HG02852 (cell line): ENCODE measurements around the gene EEF1E1.

Experiments
- ATAC-seq: cut with Tn5 transposase; IDR thresholded peaks from one replicate; pipeline ENCODE4 v1.9.1; 2021; ENCODE audit warnings: mild to moderate bottlenecking, moderate library complexity; ENCODE audit not compliant: unreplicated experiment

Gene EEF1E1

DNA sequence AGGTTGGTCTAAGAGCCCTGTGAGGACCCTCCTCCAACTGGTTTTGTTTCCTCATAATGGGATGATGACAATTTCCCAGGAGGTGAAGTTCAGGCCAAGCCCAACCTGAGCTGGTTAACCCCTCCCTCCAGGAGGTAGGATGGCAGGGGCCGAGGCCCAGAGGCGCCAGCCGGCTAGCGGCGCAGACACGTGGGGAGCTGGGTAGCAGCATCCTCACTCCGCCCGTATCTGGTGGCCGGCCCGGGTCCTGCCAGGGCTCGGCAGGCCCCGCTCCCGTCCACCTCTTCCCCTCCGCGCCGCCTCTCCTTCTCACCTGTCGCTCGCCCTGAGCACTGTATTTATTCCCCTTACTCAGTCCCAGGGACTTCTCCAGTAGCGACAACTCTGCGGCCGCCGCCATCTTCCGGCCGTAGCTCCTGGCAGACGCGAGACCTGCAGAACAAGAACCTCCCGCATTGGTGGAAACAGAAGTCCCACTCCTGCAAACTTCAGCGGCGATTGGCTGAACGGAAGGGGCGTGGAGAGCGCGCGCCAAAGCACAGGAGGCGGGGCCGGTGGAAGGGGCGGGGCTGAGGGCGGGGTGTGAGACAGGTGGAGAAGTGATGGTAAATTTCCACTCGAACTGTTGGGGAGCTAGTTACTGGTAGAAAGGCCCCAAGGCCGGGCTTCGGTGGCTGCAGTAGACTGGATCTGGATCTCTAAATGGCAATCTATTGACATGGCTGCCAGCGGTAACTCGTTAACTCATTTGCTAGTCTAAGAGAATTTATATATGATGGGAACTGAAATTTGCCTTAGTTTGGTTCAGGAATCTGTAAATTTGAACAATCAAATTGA is at the start of gene EEF1E1:
EEF1E1 (minus strand) TSS at position 427 of the 837 bp plus-strand sequence; CDS start at position 400, 27 bp downstream.
- peak; percentile 99 for ATAC-seq

DNA sequence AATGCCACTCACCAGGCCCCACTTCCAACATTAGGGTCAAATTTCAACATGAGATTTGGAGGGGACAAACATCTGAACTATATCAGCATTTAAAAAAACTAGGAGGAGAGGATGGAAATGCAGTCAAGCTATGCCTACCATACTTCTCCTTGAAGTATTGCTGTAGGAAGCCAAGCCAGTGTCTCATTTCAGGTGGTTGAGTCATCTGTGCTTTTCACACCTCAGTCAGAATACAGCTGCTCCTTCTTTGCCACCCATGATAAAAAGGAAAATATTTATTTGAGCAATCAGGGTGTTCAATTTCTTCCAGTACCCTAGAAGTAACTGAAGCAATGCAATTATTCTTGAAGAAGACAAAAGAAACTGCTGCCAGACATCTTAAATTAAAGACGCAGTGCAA is 47.0 kb upstream of the EEF1E1 start:
- ATAC-seq: no peak

DNA sequence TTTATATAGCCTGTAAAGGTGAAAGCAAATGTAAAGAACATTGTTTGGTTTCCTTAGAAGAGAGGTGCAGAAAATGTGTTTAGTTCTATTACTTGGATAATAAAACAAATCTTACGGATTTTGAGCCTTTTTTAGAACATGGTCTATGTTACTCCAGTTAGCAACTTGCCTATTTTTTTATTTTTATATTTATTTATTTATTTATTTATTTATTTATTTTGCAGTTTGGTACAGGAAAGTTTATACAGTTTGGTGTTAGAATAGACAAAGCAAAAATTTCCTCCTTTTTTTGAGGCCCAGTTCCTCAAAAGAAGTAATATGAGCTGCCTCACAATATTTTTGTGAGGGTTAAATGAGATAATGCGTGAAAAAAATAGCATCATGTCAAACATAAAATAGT is 41.6 kb upstream of the EEF1E1 start:
- ATAC-seq: no peak

DNA sequence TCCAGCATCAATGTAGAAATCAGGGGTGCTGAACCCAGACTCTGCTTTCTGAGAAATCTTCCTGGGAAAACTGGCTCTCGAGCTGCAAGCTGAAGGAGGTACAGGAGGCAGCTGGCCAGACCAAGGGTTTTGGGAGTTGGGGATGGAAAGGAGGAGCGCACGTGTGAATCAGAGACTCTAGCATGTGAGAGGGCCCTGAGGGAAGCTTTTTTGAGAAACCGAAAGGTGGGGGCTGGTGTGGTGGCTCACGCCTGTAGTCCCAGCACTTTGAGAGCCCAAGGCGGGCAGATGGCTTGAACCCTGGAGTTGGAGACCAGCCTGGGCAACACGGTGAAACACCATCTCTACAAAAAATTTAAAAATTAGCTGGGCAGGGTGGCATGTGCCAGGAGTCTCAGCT is 37.1 kb upstream of the EEF1E1 start:
- no peak for ATAC-seq

DNA sequence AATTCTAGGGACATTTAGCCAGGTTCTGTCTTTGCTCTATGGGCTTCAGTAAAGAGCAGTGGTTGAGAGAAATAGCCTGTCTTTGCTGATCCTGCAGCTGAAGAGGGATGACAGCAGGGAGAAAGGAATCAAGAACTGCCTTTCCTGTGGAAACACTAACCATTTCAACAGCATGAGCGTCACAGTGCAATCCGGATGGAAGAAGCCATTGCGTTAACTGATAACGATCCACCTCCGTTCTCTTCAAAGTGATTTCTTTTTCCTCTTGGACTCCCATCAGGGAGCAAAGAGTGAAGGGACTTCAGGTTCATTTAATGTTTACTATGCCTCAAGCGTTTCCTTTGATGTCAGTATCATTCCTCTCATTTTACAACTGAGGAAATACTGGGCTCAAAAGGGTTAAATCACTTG is 35.2 kb upstream of the EEF1E1 start:
- ATAC-seq: no peak

DNA sequence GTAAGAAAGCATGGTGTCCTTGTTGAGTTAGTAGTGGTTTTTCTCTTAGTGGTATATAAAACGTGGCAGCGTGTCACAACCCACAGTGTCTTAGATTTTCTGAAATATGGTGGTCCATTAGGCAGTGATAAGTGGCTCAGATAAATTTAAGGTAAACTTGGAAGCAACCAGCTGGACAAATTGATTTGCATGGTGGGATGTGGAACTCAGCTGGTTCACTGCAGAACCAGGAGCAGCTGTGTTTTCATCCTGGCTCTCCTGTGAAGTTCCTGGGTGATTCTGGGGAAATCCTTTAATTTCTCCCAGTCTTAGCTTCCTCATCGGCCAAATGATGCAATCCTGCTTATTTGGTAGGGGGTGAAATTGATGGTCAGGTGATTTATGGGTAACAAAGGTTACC is 32.9 kb upstream of the EEF1E1 start:
- no peak for ATAC-seq

DNA sequence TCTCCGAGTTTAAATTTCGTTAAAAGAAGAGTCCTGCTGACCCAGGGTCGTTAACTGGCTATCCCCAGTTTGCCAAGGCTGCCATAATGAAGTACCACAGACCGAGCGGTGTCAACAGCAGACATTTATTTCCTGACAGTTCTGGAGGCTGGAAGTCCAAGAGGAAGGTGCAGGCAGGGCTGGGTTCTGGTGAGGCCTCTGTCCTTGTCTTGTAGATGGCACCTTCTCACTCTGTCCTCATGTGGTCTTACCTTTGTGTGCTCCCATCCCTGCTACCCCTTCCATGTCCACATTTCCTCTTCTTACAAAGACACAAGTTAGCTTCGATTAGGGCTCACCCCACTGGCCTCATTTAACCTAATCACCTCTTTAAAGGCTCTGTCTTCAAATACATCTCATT is 29.8 kb upstream of the EEF1E1 start:
- ATAC-seq: no peak

DNA sequence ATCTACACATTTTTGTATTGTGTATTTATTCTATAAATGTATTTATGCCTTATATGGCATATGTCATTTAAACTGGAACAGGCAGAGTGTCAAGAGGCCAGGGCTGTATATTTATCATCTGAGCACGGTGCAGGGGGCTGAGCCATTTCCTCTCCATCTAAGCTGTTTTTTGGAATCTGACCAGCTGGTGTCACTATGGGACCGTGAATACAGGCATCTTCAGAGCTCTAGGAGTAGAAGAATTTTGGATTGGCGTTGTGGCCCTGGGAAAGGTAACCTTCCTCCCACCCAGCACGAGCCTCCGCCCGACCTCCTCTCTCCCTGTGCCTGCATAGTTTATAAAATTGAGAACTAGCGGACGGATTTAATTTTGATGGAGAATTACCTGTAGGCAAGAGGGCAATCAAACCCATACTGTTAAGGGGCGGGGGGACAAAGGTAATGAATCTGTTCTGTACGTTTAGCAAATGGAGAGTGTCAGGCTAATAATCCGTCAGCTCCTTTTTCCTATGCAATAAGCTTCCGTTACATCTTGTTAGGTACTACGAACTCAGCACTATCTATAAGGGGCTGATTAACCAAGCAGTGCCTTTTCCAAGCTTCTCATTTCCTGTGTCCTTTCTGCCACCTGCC is 29.0 kb upstream of the EEF1E1 start:
- ATAC-seq: peak; percentile 76

DNA sequence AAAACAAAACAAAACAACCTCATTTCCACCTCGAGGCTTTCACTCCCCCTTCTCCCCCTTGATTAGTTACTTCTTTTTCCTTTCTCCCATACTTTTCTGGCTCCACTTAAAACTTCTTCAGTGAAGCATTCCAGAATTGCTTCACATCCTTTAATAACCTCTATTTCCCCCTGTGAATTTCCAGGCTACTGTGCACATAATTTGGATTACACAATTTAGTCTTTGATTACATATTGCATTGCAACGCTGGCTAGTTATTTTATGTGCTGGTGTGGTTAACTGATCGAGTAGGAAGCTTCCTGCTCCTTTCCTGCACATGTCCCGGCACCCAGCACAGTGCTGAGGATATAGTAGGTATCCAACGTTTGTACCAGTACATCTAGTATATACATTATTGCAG is 28.1 kb upstream of the EEF1E1 start:
- no peak for ATAC-seq

DNA sequence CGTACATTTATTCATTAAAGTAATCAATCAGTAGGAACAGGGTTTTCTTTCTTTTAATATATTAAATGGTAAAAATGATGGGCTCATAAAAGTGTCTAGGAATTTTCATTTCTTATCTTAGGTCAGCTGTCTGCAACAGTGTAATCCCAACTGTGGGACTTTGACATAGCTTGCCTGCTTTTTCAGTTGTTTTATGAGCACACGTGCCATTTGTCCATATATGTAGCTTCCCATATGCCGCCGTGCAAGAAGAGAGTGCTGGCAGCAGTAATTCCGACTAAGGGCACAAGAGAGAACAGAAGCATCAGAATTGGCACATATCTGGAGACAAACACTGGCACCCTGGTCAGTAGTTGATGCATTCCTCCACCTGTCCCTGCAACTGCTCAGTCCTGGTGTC is 20.9 kb upstream of the EEF1E1 start:
- no peak for ATAC-seq

DNA sequence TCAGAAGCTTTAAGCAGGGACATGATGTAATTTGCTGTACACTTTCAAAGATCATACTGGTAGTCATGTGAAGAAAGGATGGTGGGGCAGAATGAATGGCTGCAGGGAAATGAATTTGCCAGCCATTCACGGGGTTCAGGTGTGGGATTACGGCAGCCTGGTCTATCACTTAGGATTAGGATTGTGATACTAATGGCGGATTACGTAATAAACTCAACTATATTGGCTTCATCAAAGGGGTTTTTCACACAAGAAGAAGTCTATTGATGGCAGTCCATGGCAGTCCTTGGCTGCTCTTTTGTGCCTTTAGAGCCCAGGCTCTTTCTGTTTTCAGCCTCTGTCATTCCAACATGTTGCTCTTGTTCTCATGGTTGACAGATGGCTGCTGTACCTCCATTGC is 12.6 kb upstream of the EEF1E1 start:
- no peak for ATAC-seq

DNA sequence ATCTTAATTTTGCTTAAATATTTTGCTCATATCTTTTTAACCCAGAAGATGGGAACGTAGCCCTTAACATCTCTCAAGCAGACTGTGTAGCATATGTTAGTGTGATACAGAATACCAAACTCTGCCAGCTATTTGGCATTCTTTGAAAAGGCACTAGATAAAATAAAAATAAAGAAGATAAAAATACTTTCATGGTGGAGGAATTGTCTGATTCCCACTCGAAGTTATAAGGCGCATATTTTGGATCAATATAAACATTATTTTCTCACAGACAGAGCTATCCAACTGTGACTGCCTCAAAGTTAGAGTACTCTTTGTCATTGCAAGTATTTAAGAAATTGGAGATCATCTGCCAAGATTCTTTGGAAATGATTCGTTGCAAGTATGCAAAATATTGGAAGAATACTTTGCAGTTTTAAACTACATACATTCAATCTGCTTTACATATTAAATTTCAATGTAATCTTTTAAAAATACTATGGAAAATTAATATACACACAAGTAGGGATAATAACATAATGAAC is 10.8 kb upstream of the EEF1E1 start:
- no peak for ATAC-seq

DNA sequence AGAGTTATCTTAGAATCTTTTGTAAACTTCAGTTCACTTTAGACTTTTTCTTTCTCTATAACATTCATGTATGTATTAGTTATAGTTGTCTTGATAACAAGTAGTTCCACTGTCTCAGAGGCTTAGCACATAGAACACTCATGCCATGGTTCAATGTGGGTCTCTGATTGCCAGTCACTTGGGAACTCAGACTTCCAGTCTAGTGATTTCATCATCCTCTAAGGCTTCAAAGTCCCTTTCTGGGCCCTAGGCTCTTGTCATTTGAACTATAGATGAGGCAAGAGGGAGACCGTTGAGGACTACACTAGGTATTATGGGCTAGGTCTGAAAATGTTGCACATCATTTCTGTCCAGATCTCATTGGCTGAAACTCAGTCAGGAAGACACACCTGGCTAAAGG is 8.4 kb upstream of the EEF1E1 start:
- no peak for ATAC-seq

DNA sequence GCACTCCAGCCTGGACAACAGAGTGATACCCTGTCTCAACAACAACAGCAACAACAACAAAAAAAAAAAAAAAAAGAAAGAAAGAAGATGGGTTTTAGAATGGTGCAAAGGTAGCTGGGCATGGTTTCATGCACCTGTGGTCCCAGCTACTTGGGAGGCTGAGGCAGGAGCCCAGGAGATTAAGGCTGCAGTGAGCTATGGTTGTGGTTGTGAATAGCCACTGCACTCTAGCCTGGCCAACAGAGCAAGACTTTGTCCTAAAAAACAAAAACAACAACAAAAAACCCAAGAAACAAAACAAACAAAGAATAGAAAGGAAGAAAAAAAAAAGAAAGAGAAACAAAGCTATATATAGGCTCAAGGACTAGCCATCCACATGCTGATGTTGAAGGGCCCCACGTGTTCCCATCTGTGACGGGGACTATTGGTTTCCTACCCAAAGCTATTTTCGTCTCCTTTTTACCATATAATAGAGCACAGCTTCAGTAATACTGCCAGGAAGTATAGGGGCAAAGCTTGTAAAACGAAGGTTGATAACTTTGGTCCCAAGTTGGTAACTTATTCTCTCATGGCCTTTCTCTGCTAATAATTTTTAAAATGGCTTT is 7.9 kb upstream of the EEF1E1 start:
- ATAC-seq: peak; percentile 92

DNA sequence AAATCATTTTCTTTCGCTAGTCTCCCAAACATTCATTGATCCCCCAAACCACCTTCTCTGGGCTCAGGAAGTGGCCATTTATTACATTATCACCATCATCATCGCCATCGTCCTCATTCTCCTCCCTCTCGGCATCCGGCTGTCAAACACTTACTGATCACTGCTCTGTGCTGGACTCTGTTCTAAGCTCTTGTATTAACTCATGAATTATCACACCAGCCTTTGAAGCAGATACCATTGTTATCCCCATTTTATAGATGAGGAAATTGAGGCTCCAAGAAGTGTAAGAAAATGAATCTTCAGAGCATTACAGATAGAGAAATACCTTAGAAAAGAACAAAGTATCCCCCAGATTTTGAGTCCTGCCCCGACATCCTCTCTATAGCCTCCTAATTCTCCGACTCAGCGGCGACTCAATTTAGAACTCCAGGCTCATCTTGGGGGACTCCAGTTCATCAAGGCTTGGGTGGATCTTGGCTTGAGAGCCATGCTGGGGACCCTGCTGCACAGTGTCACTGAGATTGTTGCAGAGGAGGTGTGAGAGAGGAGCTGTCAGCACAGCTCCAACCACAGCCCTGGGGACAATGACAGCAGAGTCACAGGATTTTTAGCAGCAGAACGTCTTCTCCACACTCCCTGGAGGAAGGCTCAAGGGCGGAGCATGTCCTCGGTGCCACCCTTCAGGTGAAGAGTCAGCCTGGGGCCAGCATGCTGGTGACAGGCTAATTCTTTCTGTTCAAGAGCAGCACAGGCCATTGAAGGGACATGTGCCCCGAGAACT is 6.6 kb upstream of the EEF1E1 start:
- no peak for ATAC-seq

DNA sequence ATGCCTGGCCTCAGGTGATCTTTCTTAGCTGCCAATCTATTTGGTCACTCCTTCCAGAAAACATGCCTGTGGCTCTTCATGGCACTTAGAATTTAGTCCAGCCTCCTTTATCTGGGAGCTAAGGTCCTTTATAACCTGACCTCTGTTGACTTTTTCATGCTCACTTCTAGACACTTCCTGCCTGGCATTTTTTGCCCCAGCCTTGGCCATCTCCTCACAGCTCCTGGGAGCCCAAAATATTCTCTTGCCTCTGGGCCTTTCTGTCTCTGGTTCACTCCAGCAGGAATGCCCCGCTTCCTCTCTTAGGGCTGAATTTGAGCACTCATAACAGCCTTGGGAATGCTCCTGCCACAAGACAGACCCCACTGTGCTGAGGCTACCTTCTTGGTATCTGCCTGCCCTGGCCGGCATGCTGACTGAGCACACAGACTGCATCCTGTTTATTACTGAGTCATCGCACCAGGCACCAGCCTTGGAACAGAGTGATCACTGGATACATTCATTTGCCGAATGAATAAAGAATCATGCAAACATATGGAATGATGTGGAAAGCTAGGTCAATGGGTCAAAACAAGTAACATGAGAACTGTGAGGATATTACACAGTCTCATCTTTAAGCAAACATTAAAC is 5.8 kb upstream of the EEF1E1 start:
- no peak for ATAC-seq

DNA sequence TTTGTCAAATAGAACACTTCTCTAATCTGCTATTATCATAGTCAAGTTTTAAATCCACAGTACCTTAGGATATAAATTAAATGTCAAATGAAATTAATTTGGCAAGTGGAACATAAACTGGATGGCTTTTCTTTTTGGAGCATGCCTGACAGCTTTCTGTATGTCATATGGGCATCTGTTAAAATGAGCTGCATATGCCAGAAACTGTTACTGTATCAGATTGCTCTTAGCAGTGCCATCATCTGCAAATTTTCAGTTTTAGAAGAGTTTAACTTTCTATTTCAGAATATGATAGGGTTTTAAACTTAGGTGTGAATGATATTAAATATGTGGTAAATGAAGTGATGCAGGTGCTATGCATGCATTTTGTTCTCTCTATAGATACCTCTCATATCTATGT is 3.4 kb upstream of the EEF1E1 start:
- ATAC-seq: no peak

DNA sequence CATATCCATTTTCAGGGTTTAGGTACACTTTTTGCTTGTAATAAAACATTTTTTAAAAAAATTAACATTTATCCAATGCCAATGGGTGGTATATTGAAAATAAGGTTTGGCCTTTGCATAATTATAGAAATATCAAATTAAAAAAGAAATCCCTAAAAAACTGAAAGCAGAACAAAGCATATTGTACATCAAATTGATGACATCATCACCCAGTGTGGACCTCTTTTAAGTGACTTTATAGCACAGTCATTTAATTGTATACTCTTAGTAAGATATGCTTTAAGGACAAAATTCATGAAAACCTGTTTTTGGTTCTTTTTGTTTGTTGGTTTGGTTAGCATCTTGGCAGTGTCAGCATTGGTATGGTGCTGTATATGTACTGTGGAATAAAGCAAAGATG is 1.4 kb upstream of the EEF1E1 start:
- ATAC-seq: no peak

DNA sequence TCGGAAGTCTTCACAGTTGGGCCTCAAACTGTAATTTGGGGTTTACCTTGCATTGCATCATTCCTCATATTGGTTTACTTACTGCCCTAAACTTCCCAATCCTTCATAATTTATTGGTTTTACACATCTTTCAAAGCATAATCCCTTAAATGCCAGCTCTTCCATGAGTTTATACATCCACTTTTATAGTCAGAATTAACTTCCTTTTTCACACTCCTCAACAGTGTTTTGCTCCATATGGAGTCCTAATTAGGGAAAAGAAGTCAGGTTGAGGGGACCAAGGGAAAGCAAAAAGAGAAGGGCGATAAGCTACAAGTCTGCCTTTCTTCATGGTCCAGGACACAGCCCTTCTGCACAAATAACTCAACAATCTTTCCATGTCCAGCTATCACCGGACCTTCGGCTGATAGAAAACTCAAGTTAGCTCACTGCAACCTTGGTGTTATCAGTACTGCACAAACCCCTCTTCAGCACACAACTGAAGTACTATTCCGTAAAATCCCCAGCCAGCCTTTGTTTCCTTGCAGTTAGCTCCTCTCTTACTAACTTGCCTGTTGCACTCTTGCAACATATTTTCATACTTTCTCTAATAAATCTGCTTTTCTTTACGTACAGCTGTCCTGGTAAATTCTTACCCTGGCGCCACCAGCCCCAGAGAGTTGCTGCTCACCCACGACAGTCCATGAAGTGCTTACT is 2.0 kb downstream of the EEF1E1 start:
- ATAC-seq: no peak

DNA sequence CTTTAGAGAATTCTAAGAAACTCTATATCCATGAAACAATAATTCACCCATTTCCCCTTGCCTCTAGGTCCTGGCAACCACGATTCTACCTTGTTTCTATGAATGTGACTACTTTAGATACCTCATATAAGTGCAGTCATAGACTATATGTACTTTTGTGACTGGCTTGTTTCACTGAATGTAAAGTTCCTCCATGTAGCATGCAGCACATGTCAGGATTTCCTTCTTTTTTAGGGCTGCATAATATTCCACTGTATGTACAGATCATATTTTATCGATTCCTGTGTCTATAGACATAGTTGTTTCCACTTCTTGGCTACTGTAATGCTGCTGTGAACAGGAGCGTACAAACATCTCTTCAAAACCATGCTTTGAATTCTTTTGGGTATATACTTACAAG is 11.7 kb downstream of the EEF1E1 start:
- no peak for ATAC-seq
